ENCODE measurements around the gene ENTPD7.

- TF ChIP-seq PATZ1 (CRISPR knock-in tag; IDR thresholded peaks at IDR 0.05; ENCODE audit: borderline replicate concordance): no peak
- TF ChIP-seq FOXP1 (CRISPR knock-in tag; IDR thresholded peaks at IDR 0.05): no peak
- TF ChIP-seq ADNP (tag; IDR thresholded peaks at IDR 0.05): no peak
- TF ChIP-seq PHF8 (IDR thresholded peaks at IDR 0.05; ENCODE audit: borderline replicate concordance, low read length): no peak
Measured at GRCh38 chr10:99674762-99675161, 15.5 kb downstream of the ENTPD7 start.
